Keratinocyte (primary cell): Measurements from ENCODE around the gene RALY. TPM values are rescaled to one million over a fixed set of nuclear protein-coding genes. Genes with fewer than 3 reads are reported as not detected.

Source experiments
- DNase-seq: peaks from one replicate; pipeline ENCODE4 v3.0.0-alpha.2; 2011; ENCODE audit warnings: low read depth, missing footprints, low spot score
- FAIRE-seq: peaks from 2 replicates; lab custom pipeline; 2011; peaks lifted over from hg19 to GRCh38; lab: Jason Lieb, UNC
- H2AFZ ChIP-seq: 2 replicates; pipeline ENCODE4 v1.6.0; 2012; ENCODE audit warnings: low read length, control low read depth, inconsistent platforms; ENCODE audit not compliant: control insufficient read depth
- H3K27ac ChIP-seq: 2 replicates; pipeline ENCODE4 v1.5.1; 2011; ENCODE audit warnings: low read length; ENCODE audit not compliant: control insufficient read depth, insufficient read depth
- H3K27me3 ChIP-seq: 3 replicates; pipeline ENCODE4 v1.6.0; 2011; ENCODE audit warnings: low read length; ENCODE audit not compliant: control insufficient read depth, insufficient read depth; ENCODE audit errors: extremely low read depth
- H3K36me3 ChIP-seq, 2 experiments: 2 replicates in 1 of 2; 3 replicates in 1 of 2; pipeline ENCODE4 v1.5.1; 2011; ENCODE audit warnings: low read length in 2 of 2, mild to moderate bottlenecking in 1 of 2; ENCODE audit not compliant: control insufficient read depth in 2 of 2, insufficient read depth in 2 of 2; ENCODE audit errors: extremely low read depth in 1 of 2
- H3K4me1 ChIP-seq: 3 replicates; pipeline ENCODE4 v1.5.1; 2011; ENCODE audit warnings: low read length; ENCODE audit not compliant: control insufficient read depth, insufficient read depth; ENCODE audit errors: extremely low read depth
- H3K4me2 ChIP-seq: 3 replicates; pipeline ENCODE4 v1.6.0; 2011; ENCODE audit warnings: low read depth, low read length; ENCODE audit not compliant: control insufficient read depth, insufficient read depth; ENCODE audit errors: extremely low read depth
- H3K4me3 ChIP-seq, 3 experiments: fragments of 200-600 bp in 1 of 3; sonication (generic) in 1 of 3; 2 replicates in 2 of 3; 3 replicates in 1 of 3; pipeline ENCODE4 v1.5.1; 2011 to 2016; ENCODE audit warnings: low read length in 3 of 3, mild to moderate bottlenecking in 3 of 3, control low read depth in 2 of 3, inconsistent platforms in 1 of 3, low read depth in 1 of 3, mixed read lengths in 1 of 3, mixed run types in 1 of 3, moderate library complexity in 1 of 3; ENCODE audit not compliant: control insufficient read depth in 2 of 3, insufficient read depth in 2 of 3; ENCODE audit errors: extremely low read depth in 1 of 3
- H3K79me2 ChIP-seq: 2 replicates; pipeline ENCODE4 v1.6.0; 2012; ENCODE audit warnings: low read length; ENCODE audit not compliant: control insufficient read depth, insufficient read depth
- H3K9ac ChIP-seq: 3 replicates; pipeline ENCODE4 v1.6.0; 2011; ENCODE audit warnings: low read length; ENCODE audit not compliant: control insufficient read depth, insufficient read depth; ENCODE audit errors: extremely low read depth
- H3K9me1 ChIP-seq: 3 replicates; pipeline ENCODE4 v1.6.0; 2011; ENCODE audit warnings: low read length; ENCODE audit not compliant: control insufficient read depth, insufficient read depth; ENCODE audit errors: extremely low read depth
- H3K9me3 ChIP-seq: 2 replicates; pipeline ENCODE4 v1.5.1; 2012; ENCODE audit warnings: low read depth, low read length; ENCODE audit not compliant: control insufficient read depth
- H4K20me1 ChIP-seq: 3 replicates; pipeline ENCODE4 v1.6.0; 2011; ENCODE audit warnings: low read length; ENCODE audit not compliant: control insufficient read depth, insufficient read depth; ENCODE audit errors: extremely low read depth
- EZH2 ChIP-seq: IDR thresholded peaks from one replicate; pipeline ENCODE4 v1.6.1; 2012; ENCODE audit warnings: inconsistent platforms, mild to moderate bottlenecking, low read length, moderate library complexity
- dilution Hi-C: fragments of 300-500 bp; cut with MboI; formaldehyde crosslinking; loops from one replicate; pipeline ENCODE4 v1.7.0; 2020; ENCODE audit warnings: low sequenced_read_pairs; ENCODE audit not compliant: extremely low pct_ligation_motif_present
- polyA plus RNA-seq, 5 experiments: library from polyadenylated mRNA; depleted of rRNA in 3 of 5; stranded (reverse) in 3 of 5; stranded (forward) in 1 of 5; unstranded in 1 of 5; fragments of >200 nt; gene quantifications; 1 replicate in 1 of 5; 2 replicates in 3 of 5; 3 replicates in 1 of 5; pipeline versions ENCODE4 v1.2.1 to v1.2.3, GENCODE V29; 2011 to 2012; ENCODE audit warnings: missing spikeins in 2 of 5, low read depth in 1 of 5, low replicate concordance in 1 of 5
- TF ChIP-seq, protein P1 (sequence below), 3 experiments: IDR thresholded peaks in 1 of 3; conservative IDR thresholded peaks in 1 of 3; optimal IDR thresholded peaks in 1 of 3; 2 replicates in 2 of 3; 3 replicates in 1 of 3; pipeline versions ENCODE3 to v1.5.1; 2011; ENCODE audit warnings: low read length in 3 of 3, mild to moderate bottlenecking in 3 of 3, moderate library complexity in 2 of 3, control low read depth in 1 of 3, inconsistent platforms in 1 of 3; ENCODE audit not compliant: insufficient read depth in 2 of 3; ENCODE audit errors: extremely low read depth in 1 of 3

RALY gene
- polyA plus RNA-seq, 1 donor (not counting 4 experiments of a cell fraction or from before 2014, with no cell fraction given): 118 TPM

DNA sequence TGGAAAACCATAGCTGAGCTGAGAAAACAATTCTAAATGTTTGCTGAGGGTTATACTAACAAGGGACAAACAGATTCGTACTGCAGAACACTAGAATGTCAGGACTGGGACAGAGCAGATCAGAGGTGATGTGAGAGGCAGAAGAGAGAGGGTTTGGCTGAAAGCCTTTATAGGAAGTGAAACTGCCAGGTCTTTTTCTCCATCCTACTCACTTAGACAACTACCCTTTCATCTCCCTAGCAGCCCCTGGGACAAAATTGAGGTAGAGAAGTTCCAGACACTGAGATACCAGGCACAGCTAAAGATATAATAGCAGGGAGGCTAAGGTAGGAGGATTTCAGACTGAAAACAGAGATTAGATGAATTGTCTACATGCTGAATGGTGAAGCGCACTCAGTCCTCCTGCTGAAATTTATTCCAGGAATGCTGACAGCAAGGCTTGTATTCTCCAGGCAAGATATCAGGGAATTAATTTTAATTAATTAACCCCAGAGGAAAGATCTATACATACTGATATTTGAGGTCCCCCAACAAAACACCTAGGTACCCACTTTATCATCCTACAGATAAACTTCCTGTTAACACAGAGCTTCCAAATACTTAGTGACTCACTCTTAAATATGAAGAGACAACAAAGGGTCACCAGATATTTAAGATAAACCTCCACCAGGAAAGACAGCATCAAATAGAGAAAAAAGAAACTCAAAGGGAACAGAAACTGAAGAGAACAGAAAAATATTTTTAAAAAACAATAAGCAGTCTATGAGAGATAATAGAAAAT is 130.9 kb downstream of the RALY start:
- no peak for FAIRE-seq

DNA sequence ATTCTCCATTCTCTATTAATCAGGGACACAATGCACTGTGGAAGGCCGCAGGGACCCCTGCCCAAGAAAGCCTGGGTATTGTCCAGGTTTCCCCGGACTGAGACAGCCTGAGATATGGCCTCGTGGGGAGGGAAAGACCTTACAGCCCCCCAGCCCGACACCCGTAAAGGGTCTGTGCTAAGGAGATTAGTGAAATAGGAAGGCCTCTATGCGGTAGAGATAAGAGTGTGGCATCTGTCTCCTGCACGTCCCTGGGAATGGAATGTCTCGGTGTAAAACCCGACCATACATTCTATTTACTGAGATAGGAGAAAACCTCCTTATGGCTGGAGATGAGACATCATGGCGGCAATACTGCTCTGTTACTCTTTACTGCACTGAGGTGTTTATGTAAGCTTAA is 134.1 kb downstream of the RALY start:
- no peak for DNase-seq
- dilution Hi-C loops: no loop called here
- no peaks in the 10 kb centered on the region for H3K4me1 ChIP-seq
- no peaks in the 10 kb centered on the region for H3K36me3 ChIP-seq
- H3K27me3 ChIP-seq: no peaks in the 10 kb centered on the region
- no peak for FAIRE-seq
- H3K9me1 ChIP-seq: no peaks in the 10 kb centered on the region
- no peaks in the 10 kb centered on the region for H3K9me3 ChIP-seq
- no peak for TF ChIP-seq EZH2
- TF ChIP-seq, protein P1, sequence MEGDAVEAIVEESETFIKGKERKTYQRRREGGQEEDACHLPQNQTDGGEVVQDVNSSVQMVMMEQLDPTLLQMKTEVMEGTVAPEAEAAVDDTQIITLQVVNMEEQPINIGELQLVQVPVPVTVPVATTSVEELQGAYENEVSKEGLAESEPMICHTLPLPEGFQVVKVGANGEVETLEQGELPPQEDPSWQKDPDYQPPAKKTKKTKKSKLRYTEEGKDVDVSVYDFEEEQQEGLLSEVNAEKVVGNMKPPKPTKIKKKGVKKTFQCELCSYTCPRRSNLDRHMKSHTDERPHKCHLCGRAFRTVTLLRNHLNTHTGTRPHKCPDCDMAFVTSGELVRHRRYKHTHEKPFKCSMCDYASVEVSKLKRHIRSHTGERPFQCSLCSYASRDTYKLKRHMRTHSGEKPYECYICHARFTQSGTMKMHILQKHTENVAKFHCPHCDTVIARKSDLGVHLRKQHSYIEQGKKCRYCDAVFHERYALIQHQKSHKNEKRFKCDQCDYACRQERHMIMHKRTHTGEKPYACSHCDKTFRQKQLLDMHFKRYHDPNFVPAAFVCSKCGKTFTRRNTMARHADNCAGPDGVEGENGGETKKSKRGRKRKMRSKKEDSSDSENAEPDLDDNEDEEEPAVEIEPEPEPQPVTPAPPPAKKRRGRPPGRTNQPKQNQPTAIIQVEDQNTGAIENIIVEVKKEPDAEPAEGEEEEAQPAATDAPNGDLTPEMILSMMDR (optimal IDR thresholded peaks at IDR 0.05 in 1 of 3, IDR thresholded peaks at IDR 0.05 in 1 of 3, conservative IDR thresholded peaks at IDR 0.05 in 1 of 3; ENCODE audit: extremely low read depth in 1 of 3, insufficient read depth in 2 of 3, low read length in 3 of 3): no peak
- H3K4me3 ChIP-seq: no peak overlapping the region
- H3K9ac ChIP-seq: no peak overlapping the region
- no peaks in the 10 kb centered on the region for H3K79me2 ChIP-seq
- H3K4me2 ChIP-seq: no peak overlapping the region
- H3K27ac ChIP-seq: no peak overlapping the region
- no peaks in the 10 kb centered on the region for H4K20me1 ChIP-seq
- no peak overlapping the region for H2AFZ ChIP-seq

More for the DNA sequence above, 130.9 kb downstream of the RALY start:
- DNase-seq: no peak
- H3K27ac ChIP-seq: no peak overlapping the region
- no peak overlapping the region for H3K9ac ChIP-seq
- H3K9me3 ChIP-seq: no peaks in the 10 kb centered on the region
- no peaks in the 10 kb centered on the region for H4K20me1 ChIP-seq
- no peaks in the 10 kb centered on the region for H3K9me1 ChIP-seq
- no peaks in the 10 kb centered on the region for H3K79me2 ChIP-seq
- no peaks in the 10 kb centered on the region for H3K4me1 ChIP-seq
- dilution Hi-C loops: no loop called here
- no peak overlapping the region for H3K4me3 ChIP-seq
- TF ChIP-seq, protein P1 (optimal IDR thresholded peaks at IDR 0.05 in 1 of 3, IDR thresholded peaks at IDR 0.05 in 1 of 3, conservative IDR thresholded peaks at IDR 0.05 in 1 of 3; ENCODE audit: extremely low read depth in 1 of 3, insufficient read depth in 2 of 3, low read length in 3 of 3): no peak
- TF ChIP-seq EZH2: no peak
- H3K36me3 ChIP-seq: no peaks in the 10 kb centered on the region
- H3K27me3 ChIP-seq: no peaks in the 10 kb centered on the region
- no peak overlapping the region for H3K4me2 ChIP-seq
- H2AFZ ChIP-seq: no peak overlapping the region
